HFF-Myc (cell line): Measurements from ENCODE around the gene RABL6.

Experiments
- DNase-seq: peaks from one replicate; pipeline ENCODE4 v3.0.0-alpha.2; 2011; ENCODE audit warnings: low read depth; ENCODE audit errors: extremely low read depth
- H3K4me3 ChIP-seq: replicated peaks from 2 replicates; pipeline ENCODE4 v1.5.1; 2011; ENCODE audit warnings: low read depth, mild to moderate bottlenecking, control low read depth, low read length
- TF ChIP-seq, protein P1 (sequence below): IDR thresholded peaks from 2 replicates; pipeline ENCODE4 v1.5.1; 2012; ENCODE audit warnings: mild to moderate bottlenecking, low read depth, low read length, control low read depth; ENCODE audit errors: missing control alignments

Gene RABL6

DNA sequence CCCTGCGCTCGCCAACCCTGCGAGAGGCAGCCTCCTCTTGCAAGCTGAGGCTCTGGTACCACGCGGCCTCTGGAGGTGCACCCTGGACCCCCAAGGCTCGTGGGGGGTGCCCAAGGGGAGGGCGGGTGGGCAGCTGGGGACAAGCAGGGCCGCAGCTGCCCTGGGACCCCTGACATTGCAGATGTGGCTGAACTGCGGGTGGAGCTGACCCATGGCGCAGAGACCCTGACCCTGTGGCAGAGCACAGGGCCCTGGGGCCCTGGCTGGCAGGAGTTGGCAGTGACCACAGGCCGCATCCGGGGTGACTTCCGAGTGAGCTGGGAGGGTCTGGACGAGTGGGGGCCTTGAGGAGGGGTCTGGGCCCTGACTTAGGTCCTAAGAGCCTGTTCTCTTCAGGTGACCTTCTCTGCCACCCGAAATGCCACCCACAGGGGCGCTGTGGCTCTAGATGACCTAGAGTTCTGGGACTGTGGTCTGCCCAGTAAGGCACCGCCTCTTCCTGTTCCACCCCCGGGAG, 45.9 kb downstream of the RABL6 start:
- TF ChIP-seq, protein P1, sequence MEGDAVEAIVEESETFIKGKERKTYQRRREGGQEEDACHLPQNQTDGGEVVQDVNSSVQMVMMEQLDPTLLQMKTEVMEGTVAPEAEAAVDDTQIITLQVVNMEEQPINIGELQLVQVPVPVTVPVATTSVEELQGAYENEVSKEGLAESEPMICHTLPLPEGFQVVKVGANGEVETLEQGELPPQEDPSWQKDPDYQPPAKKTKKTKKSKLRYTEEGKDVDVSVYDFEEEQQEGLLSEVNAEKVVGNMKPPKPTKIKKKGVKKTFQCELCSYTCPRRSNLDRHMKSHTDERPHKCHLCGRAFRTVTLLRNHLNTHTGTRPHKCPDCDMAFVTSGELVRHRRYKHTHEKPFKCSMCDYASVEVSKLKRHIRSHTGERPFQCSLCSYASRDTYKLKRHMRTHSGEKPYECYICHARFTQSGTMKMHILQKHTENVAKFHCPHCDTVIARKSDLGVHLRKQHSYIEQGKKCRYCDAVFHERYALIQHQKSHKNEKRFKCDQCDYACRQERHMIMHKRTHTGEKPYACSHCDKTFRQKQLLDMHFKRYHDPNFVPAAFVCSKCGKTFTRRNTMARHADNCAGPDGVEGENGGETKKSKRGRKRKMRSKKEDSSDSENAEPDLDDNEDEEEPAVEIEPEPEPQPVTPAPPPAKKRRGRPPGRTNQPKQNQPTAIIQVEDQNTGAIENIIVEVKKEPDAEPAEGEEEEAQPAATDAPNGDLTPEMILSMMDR = no peak
- DNase-seq = no peak
- no peak overlapping the region for H3K4me3 ChIP-seq

DNA sequence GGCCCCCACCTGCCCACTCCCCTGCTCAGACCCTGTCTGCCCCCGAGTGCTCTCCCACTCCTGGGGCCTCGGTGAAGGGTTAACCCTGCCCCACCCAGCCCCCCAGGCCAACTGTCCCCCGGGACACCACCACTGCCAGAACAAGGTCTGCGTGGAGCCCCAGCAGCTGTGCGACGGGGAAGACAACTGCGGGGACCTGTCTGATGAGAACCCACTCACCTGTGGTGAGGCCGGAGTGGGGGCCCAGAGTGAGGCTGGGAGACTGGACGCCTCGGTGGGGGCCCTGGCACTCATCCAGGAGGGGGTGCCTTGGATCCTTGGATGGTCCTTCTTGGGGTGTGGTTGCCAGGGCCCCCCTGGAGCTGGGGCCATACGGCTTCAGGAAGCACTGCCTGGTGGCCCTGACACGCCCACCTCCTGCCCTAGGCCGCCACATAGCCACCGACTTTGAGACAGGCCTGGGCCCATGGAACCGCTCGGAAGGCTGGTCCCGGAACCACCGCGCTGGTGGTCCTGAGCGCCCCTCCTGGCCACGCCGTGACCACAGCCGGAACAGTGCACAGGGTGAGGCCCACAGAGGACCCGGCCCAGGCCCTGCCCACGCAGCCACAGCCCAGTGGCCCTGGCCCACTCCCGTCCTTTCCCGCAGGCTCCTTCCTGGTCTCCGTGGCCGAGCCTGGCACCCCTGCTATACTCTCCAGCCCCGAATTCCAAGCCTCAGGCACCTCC, 46.5 kb downstream of the RABL6 start:
- TF ChIP-seq, protein P1 = no peak
- no peak for DNase-seq
- H3K4me3 ChIP-seq = no peak overlapping the region

DNA sequence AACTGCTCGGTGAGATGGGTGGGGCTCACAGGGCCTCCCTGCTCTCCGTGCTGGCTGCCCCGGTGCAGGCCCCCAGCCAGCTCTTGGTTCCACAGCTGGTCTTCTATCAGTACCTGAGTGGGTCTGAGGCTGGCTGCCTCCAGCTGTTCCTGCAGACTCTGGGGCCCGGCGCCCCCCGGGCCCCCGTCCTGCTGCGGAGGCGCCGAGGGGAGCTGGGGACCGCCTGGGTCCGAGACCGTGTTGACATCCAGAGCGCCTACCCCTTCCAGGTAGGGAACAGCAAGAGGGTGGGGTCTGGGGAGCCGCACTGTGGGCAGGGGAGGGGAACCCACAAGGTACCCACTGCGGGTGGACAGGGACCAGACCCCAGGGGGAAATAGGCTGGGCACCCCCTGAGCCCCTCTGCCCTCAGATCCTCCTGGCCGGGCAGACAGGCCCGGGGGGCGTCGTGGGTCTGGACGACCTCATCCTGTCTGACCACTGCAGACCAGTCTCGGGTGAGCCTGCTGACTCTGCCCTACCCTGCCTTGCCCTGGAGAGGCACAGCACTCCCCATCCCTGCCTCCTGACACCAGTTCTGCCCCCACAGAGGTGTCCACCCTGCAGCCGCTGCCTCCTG, 47.2 kb downstream of the RABL6 start:
- no peak overlapping the region for H3K4me3 ChIP-seq
- TF ChIP-seq, protein P1 = no peak
- no peak for DNase-seq

DNA sequence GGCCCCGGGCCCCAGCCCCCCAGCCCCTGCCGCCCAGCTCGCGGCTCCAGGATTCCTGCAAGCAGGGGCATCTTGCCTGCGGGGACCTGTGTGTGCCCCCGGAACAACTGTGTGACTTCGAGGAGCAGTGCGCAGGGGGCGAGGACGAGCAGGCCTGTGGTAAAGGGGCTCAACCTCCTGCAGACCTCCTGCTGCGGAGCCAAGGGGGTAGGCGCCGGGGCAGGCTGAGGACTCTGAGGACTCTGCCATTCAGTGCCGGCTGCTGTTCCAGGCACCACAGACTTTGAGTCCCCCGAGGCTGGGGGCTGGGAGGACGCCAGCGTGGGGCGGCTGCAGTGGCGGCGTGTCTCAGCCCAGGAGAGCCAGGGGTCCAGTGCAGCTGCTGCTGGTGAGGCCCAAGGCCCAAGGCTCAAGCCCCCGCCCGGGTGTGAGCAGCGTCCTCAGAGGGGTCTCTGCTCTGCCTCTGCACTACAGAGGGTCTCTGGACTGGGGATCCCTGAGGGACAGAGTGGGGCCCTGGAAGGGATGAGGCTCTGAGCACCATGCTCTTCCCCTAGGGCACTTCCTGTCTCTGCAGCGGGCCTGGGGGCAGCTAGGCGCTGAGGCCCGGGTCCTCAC, 47.8 kb downstream of the RABL6 start:
- TF ChIP-seq, protein P1 = no peak
- DNase-seq = no peak
- H3K4me3 ChIP-seq = no peak overlapping the region

DNA sequence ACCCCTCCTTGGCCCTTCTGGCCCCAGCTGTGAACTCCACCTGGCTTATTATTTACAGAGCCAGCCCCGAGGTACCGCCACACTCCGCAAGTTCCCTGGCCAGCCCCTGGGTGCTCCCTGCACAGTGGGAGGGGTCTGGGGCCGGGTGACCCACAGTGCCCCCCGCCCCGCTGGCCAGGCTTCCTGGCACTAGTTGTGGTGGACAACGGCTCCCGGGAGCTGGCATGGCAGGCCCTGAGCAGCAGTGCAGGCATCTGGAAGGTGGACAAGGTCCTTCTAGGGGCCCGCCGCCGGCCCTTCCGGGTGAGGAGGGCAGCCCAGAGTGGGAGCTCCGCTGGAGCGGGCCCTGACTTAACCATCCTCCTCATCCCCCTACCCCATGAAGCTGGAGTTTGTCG, 48.3 kb downstream of the RABL6 start:
- DNase-seq = no peak
- H3K4me3 ChIP-seq = no peak overlapping the region
- TF ChIP-seq, protein P1 = no peak

DNA sequence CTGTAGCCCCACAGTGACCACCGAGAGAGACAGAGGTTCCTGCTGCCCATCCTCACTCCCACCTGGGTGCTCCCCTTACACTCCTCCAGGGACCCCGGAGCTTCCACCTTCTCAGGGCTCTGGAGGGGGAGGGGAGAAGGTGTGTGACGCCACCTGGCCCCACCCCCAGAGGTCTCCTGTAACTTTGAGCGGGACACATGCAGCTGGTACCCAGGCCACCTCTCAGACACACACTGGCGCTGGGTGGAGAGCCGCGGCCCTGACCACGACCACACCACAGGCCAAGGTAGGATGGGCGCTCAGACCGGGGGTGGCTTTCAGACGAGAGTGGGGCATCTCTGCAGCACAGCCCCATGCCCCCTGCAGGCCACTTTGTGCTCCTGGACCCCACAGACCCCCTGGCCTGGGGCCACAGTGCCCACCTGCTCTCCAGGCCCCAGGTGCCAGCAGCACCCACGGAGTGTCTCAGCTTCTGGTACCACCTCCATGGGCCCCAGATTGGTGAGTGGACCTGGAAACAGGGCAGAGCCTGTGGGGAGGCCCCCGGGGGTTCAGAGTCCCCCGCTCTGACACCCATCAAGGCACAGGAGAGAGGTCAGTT, 48.9 kb downstream of the RABL6 start:
- no peak for DNase-seq
- TF ChIP-seq, protein P1 = no peak
- no peak overlapping the region for H3K4me3 ChIP-seq
